Fibroblast of the aortic adventitia (primary cell): ENCODE data around the gene FBXO22. TPM values are rescaled to one million over a fixed set of nuclear protein-coding genes. Genes with fewer than 3 reads are reported as not detected.

Source experiments
- DNase-seq: peaks from one replicate; pipeline ENCODE4 v3.0.0-alpha.2; 2010; ENCODE audit warnings: low read depth
- H3K4me3 ChIP-seq: 2 replicates; pipeline ENCODE4 v1.5.1; 2011; ENCODE audit warnings: low read depth, mild to moderate bottlenecking, control low read depth, low read length, moderate library complexity
- small RNA-seq: library from RNA; depleted of rRNA; stranded (forward); fragments of <200 nt; gene quantifications from one replicate; pipeline ENCODE3, GENCODE V24; 2012
- total RNA-seq: library from RNA; depleted of rRNA; stranded (reverse); fragments of >200 nt; gene quantifications from 2 replicates; pipeline ENCODE4 v1.2.3, GENCODE V29; 2012; ENCODE audit warnings: low replicate concordance
- TF ChIP-seq, protein P1 (sequence below): IDR thresholded peaks from 2 replicates; pipeline ENCODE4 v1.5.1; 2011; ENCODE audit warnings: mild to moderate bottlenecking, low read length, control low read depth, inconsistent platforms; ENCODE audit not compliant: insufficient read depth

Gene FBXO22
- total RNA-seq, 1 donor, result 32.7 TPM

GRCh38 chr15:75989875-75990274 lies 86.2 kb downstream of the FBXO22 start:
- H3K4me3 ChIP-seq, result no peak overlapping the region
- TF ChIP-seq, protein P1, sequence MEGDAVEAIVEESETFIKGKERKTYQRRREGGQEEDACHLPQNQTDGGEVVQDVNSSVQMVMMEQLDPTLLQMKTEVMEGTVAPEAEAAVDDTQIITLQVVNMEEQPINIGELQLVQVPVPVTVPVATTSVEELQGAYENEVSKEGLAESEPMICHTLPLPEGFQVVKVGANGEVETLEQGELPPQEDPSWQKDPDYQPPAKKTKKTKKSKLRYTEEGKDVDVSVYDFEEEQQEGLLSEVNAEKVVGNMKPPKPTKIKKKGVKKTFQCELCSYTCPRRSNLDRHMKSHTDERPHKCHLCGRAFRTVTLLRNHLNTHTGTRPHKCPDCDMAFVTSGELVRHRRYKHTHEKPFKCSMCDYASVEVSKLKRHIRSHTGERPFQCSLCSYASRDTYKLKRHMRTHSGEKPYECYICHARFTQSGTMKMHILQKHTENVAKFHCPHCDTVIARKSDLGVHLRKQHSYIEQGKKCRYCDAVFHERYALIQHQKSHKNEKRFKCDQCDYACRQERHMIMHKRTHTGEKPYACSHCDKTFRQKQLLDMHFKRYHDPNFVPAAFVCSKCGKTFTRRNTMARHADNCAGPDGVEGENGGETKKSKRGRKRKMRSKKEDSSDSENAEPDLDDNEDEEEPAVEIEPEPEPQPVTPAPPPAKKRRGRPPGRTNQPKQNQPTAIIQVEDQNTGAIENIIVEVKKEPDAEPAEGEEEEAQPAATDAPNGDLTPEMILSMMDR, result no peak
- DNase-seq, result no peak

Small RNA genes within 50 kb of the gene (small RNA-seq; reads per million reads assigned to genes)
- not detected for gene RN7SL510P

Other genes starting within 250 kb of the FBXO22 start
- gene CSPG4, start 191.0 kb upstream of the FBXO22 start, total RNA-seq, result 12.0 and 27.8 TPM in 2 replicates
- gene UBE2Q2, start 60.4 kb upstream of the FBXO22 start, total RNA-seq, result 51.5 and 58.6 TPM in 2 replicates
- gene NRG4, start 108.5 kb downstream of the FBXO22 start, total RNA-seq, result not detected in 2 replicates
- 0.09 TPM in 1 of 2 replicates, not detected in the other for gene TMEM266, start 156.1 kb downstream of the FBXO22 start, total RNA-seq